NAMALWA (cell line): ENCODE results near the gene LDB2.
"Not testable (repeated sequence)": the region's sequence is repeated elsewhere in the genome, so short reads cannot be mapped to it uniquely, and the experiment has no call there.

Source experiments
- DNase-seq: peaks from one replicate; pipeline ENCODE4 v3.0.0-alpha.2; 2015; ENCODE audit warnings: low spot score

LDB2 gene

DNA sequence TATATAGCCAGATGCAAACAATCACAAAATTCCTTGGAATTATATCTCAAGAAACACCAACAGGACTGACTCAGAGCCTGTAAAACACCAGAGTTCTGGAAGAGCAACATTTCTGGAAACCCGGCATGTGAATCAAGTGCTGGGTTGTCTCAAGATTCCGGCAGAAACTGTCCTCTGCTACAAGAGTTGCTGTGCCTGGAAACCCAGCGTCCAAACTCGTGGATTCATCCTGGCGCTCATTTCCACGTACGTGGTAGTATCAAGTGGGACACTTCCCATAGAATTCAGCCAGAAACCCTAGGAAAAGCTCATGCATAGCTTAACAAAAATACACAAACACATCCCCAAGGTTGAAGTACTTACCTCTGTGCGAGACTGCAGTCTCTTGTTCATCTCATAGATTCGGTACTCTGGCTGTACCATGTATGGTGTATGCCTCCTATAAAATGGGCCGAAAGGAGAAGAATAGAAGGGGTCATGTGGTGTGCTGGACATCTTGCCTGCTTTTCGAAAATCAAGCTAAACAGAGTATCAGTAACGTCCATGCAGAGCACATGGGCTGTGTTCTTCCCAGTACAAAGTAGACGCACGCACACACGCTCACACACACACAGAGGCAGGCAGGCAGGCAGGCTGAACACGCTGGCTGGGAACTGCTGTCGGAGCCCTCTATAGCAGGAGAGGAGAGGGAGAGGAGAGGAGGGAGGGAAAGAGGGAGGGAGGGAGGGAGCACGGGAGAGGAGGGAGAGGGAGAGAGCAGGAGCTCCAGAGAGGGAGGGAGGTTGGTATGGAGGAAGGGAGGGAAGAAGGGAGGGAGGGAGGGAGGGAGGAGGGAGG, at the start of gene LDB2:
TSS of gene LDB2 (minus strand) at position 655 of the 837 bp plus-strand sequence.
- DNase-seq, result no peak

DNA sequence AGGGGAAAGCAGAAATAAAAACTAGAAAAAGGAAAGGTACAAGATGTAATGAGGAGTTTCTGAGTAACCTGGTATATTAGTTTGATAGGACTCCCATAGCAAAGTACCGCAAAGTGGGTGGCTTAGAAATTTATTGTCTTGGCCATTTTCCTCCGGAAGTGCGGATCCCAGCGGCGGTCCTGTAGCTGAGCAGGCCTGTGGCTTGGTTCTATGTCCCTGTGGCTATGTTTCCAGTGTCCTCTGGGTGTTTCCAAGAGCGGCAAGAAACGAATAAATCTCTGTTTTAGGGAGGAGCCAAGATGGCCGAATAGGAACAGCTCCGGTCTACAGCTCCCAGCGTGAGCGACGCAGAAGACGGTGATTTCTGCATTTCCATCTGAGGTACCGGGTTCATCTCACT, 44.0 kb upstream of the LDB2 start:
- no peak for DNase-seq

DNA sequence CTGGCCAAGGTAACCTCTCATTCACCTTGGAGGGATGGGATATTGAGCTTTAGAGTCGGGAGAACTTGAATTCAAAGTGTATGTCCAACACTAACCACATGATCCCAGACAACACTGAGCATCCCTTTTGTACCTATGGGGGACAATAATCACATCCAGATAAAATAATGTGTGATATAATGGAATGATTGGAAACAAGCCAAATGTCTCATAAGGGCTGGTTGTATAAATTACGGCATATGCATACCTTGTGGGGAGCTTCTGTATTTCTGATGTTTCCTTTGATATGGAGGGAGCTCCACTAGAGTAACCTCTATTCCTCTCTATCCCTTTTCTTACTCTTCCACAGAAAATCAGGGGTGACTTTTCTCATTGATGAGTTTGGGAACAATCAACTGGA, 40.7 kb upstream of the LDB2 start:
- no peak for DNase-seq

DNA sequence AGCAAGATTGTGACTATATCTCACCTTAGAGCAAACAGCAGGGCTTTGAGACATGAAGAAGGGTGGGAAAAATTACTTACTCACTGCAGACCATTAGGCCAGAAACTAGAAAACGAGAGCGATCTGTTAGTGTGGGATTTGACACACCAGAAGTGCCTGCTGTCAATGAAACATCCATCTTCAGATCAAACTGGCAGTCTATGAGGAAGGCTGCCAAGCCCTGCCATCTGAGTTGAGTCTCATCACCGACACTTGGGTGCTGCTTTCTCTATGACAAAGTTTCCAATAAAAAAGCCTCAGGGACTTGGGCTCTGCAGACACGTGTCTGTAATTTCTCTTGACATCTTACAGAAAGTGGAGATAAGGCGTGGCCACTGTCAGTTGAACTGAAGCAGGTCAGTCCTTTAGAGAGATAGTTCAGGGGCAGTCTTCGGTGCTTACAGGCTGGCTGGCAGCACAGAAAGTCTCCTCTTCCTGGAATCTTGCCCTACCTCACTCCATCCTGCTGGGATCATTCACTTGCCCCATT, 40.1 kb upstream of the LDB2 start:
- no peak for DNase-seq

DNA sequence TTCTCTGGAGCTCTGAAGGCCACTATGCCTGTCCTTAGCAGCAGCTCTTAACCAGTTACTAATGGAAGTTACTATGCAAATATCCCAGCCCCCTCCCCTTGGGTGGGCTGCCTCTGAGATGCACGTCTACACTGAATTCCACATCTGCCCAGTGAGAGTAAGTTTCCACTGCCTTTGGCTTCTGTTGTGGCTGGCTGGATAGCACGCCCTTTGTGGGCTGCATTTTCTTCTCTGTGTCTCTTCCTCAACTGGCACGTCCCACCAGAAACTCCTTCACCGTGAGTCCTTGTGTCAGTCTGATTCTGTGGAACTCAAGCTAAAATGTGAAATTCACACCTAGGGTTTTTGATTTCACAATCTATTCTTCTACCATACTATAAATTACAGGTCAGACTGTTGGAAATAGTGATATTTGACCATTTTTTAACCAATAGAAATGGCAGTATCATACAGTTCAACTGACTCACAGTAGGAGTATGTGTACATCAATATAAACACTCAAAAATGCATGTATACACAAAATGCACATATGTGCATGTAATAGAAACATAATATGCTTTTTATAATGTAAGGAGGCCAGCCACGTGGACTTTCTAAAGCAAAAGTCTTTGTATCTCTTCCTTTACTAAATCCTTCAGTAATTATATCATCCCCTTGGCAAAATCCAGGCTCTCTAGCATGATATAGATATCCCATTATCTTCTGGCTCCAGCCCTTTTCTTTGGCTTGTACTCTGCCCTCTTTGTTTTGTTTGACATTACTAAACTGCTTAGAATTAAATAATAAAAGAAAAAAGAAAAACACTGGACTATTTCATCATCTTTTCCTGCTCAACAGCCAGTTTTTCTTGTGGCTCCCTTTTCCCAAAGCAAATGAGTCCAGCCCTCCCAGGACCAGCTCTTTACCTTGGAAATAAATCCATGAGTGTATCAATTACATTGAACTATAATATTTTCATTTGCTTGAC, 33.2 kb upstream of the LDB2 start:
- no peak for DNase-seq

DNA sequence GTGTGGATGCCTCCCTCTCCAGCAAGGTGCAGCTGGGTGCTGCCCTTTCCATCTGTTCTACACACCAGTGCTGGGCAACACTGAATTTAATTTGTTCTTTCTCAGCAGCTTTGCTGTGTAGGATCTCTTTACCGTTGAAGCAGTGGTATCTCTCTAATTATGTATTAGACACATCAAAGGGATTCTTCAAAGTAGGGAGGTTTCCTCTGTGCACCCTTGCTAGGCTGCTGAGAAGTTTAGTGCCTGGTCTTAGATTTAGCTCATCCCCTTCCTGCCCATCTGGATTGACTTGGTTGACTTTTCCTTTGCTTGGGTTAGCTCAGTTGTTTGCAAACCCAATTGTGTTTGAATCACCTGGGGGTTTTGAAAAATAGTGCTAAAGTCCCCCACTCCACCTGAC, 27.8 kb upstream of the LDB2 start:
- DNase-seq, result no peak

DNA sequence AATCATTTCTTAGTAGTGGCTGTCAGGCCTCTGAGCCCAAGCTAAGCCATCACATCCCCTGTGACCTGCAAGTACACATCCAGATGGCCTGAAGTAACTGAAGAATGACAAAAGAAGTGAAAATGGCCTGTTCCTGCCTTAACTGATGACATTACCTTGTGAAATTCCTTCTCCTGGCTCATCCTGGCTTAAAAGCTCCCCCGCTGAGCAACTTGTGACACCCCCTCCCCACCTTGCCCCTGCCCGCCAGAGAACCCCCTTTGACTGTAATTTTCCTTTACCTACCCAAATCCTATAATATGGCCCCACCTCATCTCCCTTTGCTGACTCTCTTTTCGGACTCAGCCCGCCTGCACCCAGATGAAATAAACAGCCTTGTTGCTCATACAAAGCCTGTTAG, 20.3 kb upstream of the LDB2 start:
- not testable (repeated sequence) for DNase-seq

DNA sequence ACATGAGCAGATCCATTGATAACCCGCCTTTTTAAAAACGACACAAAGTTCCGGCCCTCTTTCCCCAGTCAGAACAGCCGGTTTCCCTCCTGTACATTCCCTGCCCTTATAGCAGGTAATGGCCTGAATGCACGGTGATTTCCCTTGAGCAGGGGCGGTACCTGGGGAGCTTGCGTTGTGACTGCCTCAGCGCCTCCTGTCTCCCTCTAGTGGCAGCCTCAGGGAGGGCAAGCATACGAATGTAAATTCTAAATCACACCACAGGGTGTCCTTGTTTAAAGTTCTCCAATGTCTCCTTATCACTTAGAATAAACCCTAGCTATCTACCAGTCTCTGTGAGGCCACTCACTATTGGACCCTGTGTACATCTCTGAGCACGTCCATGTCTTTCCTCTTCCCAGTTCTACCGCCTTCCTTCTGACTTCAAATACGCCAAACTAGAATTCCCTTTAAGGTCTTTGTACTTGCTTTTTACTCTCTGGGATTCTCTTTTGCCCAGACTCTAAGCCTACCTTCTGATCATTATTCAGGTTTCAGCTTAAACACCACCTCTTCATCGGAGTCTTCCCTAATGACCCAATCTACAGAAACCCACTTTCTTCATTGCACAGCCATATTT, 18.4 kb upstream of the LDB2 start:
- peak; percentile 83 for DNase-seq

DNA sequence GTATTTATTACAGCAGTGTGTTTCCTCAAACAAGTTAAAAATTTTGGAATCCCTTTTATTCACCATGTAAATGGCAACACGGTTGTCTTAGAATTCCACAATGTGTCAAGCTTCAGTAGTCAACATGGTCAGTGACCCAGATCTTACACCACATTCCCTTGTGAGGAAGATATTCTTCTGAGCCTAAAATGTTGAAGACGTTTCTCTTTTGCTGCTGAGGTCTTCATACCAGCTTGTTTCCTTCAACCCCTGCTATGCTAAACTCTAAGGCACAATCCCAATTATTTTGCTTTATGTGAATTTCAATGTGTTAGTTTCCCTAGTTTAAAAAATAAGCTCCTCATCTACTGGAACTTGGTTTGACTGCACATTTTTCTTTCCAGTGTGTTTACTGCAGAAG, 17.6 kb upstream of the LDB2 start:
- DNase-seq, result no peak

DNA sequence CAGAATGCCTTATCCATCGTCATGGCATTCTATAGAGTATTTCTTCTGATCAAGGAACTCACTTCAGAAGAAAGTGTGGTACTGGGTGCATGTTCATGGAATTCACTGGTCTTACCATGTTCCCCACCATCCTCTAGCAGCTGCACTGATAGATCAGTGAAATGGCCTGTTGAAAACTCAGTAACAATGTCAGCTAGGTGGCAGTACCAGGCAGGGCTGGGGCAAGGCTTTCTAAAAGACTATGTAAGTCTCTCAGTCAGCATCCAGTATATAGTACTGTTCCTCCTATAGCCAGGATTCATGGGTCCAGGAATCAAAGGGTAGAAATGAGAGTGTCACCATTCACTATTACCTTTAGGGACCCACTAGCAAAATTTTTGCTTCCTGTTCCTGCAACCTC, 15.8 kb upstream of the LDB2 start:
- peak; percentile 18 for DNase-seq

DNA sequence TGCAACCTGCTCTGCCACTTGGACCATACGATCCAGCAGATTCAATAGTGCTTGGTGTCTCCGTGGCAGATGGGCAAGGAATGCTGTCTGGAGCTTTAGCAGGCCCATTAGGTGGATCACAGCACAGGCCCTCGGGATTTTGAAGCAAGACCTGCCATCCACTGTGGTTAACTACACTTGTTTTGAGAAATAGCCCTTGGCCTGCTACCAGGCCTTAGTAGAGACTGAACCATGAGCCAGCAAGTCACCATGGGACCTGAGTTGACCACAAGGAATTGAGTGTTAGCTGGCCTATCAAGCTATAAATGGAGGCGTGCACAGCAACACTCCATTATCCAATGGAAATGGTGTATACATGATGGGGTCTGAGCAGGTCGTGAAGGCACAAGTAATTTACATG, 14.5 kb upstream of the LDB2 start:
- DNase-seq, result no peak

DNA sequence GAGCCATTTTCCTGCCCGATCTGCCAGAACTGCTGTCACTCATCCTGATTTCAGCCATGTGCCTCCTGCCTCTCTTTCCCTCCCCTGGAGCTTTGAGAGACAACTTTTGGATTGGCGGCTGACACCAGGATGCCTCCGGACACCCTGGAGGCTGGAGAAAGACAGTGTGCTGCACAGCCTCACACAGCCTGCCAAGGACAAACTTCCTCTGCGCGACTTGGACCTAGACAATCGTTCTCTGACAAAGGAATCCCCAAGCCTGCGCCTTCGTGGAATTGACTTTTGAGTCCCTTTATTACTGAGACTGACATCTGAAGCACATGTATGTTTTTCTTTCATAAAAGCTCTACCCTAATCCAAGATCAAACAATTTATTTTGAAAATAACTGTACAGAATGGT, 10.8 kb upstream of the LDB2 start:
- DNase-seq, result no peak

DNA sequence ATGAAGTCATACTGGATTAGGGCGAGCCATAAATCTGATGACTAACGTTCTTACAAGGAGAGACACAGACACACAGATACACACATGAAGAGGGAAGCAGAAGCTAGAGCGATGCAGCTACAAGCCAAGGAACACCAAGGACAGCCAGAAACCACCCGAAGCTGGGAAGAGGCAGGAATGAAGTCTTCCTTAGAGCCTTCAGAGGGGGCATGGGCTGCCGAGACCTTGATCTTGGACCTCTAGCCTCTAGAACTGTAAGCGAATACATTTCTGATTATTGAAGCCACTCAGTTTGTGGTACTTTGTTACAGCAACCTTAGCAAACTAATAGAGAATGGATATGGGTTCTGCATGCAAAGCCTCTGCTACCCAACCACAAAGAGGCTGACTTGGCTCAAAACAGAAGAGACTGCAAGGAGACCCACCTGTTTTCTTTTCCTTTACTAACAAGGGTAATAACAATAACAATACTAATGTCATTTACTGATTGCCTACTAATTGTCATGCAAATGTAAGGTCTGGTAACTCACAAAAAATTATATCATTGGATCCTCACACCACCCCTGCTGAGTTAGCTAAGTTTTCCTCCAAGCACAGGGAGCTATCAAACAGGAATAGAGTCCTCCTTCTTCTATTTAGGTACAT, 10.1 kb upstream of the LDB2 start:
- DNase-seq, result no peak

DNA sequence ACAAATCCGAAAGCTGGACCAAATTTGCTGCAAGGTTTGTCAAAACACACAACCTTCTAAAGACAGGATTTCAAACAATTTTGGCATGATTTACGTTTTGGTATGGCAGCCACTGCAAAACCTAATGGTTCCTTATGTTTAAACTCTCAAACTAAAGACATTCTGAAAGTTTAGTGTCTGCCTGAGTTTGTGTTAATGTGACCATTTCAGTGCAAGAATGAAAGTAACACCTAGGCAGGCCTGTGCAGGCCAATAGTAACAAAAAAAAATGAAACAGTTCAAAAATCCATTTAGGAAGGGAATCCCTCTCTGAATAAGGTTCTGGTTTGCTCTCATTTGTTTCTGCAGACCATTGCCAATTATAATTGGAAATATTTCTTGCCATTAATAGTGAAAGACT, 1.9 kb upstream of the LDB2 start:
- no peak for DNase-seq

DNA sequence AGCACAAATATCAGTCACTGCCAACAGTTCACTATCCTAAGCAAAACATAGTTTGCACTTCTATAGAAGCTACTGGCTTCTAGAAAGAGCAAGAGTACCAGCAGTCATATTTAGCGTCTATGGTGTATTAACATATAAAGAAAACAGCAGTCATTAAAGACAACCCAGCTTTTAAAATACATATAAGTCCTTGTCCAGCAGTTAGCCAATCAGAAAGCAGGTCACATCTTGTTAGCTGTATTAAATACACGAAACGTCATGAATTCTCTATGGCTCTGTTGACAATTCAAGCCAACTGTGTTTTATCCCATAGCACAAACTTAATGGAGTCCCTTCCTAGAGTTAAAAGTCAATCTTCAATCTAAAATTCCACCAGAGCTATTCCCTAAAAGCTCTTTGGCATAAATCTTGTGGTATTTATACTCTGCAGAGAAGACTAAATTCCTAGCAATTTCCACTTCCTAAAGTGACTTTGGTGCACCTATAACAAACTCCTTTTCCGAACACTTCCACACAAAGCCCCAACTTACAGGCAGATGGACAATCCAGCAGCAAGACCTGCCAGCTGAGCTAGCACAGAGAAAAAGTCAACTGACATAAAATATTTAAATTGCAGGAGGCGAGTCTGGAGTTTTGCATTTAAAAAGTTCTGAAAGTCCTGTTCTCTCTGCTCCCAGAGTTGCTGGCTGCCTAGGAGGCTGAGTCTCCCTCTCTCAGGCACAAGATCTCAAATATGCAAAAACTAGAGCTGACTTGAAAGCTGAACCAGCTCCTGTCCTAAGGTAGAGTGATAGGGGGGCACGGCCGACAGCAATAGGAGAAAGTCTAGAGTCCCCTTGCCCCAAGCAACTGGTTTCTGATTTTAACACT, 1.3 kb downstream of the LDB2 start:
- no peak for DNase-seq

DNA sequence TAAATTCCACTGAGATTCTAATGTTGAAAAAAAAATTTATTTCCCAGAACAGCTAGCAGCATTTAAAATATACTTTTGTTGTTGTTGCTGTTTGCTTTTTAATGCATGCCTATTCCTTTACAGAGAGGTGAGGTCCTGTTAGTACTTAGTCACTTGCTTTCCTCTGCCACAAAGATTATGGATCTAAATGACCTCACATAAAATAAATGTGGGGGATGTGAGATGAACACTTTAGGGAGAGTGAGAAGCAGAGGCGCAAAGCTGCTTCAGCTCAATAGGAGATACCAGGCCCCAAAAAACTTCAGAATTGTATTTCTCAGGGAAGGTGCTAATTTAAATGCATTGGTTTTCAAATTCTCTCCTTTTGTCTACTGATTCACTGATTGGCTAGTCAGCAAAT, 4.0 kb downstream of the LDB2 start:
- no peak for DNase-seq

DNA sequence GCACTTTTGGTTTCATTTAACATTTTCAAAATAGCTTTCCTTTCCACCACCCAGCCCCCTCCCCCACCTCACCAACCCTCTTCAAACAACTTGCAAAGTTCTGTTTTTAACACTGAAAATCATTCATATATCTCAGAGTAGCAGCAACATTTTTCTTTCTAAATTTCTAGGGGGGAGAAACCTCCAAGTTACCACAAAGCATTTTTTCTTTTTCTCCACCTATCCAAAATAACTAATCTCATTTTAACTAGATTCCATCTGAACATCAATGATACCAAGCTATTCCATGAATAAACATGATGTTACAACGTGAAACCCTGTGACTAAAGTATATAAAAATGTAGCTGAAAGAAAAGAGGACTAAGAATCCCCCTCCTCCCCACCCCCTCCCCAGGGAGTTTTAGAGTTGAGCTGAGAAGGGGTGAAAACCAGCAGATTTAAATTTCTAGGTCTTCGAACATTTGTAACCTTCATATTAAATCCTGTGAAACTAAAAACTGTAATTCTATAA, 5.2 kb downstream of the LDB2 start:
- DNase-seq, result no peak

DNA sequence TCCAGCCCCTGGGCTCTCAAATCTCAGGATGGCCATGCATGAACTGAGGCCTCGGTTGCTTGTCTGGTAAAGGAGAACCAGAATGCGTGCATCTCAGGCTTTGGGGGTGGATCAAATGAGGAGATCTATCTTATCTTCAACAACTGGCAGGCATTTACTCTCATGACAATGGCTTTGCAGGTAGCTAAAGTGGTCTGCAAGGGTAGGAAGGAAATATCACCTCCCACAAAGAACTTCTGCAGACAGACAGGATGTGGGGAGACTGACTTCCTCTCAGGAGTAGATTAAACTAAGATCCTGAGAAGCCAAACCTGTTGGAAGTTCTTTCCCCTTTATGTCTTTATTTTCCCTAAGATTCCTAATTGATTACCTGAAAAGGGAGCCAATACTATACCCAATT, 7.8 kb downstream of the LDB2 start:
- DNase-seq, result no peak

DNA sequence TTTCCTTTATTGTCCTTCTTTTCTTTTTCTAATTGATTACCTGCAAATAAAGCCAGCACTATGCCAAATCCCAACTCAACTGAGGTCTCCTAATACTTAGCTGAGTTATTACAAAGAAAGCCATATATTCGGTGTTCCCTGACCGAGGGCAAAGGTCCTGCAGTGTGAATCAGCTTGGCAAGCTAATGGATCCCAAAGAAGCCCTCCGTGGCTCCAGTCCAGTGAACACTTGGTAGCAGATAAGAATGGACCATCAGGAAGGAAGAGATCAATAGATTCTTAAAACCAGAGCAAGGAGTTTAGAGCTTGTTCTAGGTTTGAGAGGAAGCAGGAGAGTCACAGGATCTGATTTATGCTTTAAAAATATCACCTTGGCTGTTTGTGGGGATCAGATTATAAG, 8.5 kb downstream of the LDB2 start:
- DNase-seq, result no peak

DNA sequence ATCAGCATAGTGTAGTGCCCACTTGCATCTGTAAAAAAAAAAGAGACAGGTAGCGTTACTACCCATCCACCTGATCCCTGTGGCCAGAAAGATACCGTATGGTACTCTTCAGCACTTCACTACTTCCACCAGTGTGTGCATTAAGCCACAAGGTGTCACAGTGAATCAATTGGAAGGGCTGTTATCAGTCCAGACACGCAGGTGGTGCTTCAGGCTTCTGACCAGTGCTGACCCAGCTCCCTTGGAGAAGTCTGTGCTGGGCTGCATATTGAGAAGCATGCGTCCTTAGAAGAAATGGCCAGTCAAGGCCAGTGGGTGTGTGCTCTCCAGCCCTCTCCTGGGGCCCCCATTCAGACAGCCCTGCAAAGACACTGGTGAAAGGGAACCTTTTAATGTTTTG, 10.6 kb downstream of the LDB2 start:
- no peak for DNase-seq
